A549 (cell line): ENCODE measurements around the gene PGS1. TPM values are rescaled to one million over a fixed set of nuclear protein-coding genes. Genes with fewer than 3 reads are reported as not detected.

Experiments
- ATAC-seq, 2 experiments: fragments of 200-7000 bp in 1 of 2; fragments of >200 bp in 1 of 2; cut with Nextera tagmentation in 1 of 2; cut with Tn5 transposase in 1 of 2; 3 replicates each; pipeline versions ENCODE4 v1.8.0 to v1.9.1; 2018 to 2020; ENCODE audit warnings: mild to moderate bottlenecking in 1 of 2, moderate library complexity in 1 of 2
- CTCF ChIA-PET: fragments of 300-600 bp; sonication (Branson Sonifier 250); formaldehyde crosslinking; extraction: SDS; loops from one replicate; lab custom pipeline; 2021; ENCODE audit warnings: antibody characterized with exemption, inconsistent platforms; lab: Yijun Ruan, JAX
- POLR2A ChIA-PET: fragments of 350-600 bp; formaldehyde crosslinking; extraction: SDS; loops from one replicate; lab custom pipeline; 2021; ENCODE audit warnings: antibody characterized with exemption, inconsistent platforms; lab: Yijun Ruan, JAX
- DNase-seq, 2 experiments: peaks; one replicate each; pipeline versions ENCODE4 v3.0.0 to v3.0.0-alpha.2; 2011 to 2016; ENCODE audit warnings: low read depth in 1 of 2, low spot score in 1 of 2
- FAIRE-seq: peaks from 2 replicates; lab custom pipeline; 2011; peaks lifted over from hg19 to GRCh38; lab: Jason Lieb, UNC
- H3K27ac ChIP-seq, 2 experiments: fragments of >200 bp; sonication (Bioruptor Twin); formaldehyde crosslinking; 3 replicates each; pipeline ENCODE4 v1.5.1; 2016 to 2017
- H3K4me1 ChIP-seq: fragments of >200 bp; sonication (Bioruptor Twin); formaldehyde crosslinking; 3 replicates; pipeline ENCODE4 v1.6.1; 2016
- H3K4me2 ChIP-seq: fragments of >200 bp; sonication (Bioruptor Twin); formaldehyde crosslinking; 3 replicates; pipeline ENCODE4 v1.6.1; 2016
- H3K4me3 ChIP-seq: fragments of >200 bp; sonication (Bioruptor Twin); formaldehyde crosslinking; 3 replicates; pipeline ENCODE4 v1.5.1; 2016
- H3K9me3 ChIP-seq: fragments of >200 bp; sonication (Bioruptor Twin); formaldehyde crosslinking; 3 replicates; pipeline ENCODE4 v1.6.1; 2016
- BCL3 ChIP-seq: fragments of >200 bp; sonication (Bioruptor Twin); formaldehyde crosslinking; IDR thresholded peaks from 3 replicates; pipeline ENCODE4 v1.6.1; 2016
- BHLHE40 ChIP-seq: IDR thresholded peaks from 2 replicates; pipeline ENCODE4 v1.6.1; 2012; ENCODE audit warnings: low read depth, low read length, inconsistent platforms
- CBX2 ChIP-seq: fragments of 200-600 bp; sonication (generic); IDR thresholded peaks from 2 replicates; pipeline ENCODE4 v1.6.1; 2016; ENCODE audit warnings: low read depth, mild to moderate bottlenecking, borderline replicate concordance
- EHF ChIP-seq: fragments of 250-450 bp; sonication (Bioruptor Pico); IDR thresholded peaks from 2 replicates; pipeline ENCODE4 v1.5.0; 2020; ENCODE audit warnings: mild to moderate bottlenecking
- EHMT2 ChIP-seq: fragments of 200-600 bp; sonication (generic); IDR thresholded peaks from 2 replicates; pipeline ENCODE4 v1.6.1; 2016; ENCODE audit warnings: antibody characterized with exemption, low read depth, mild to moderate bottlenecking, moderate library complexity
- ELK1 ChIP-seq: fragments of 150-350 bp; IDR thresholded peaks from 2 replicates; pipeline ENCODE4 v1.6.1; 2014; ENCODE audit warnings: low read depth, mild to moderate bottlenecking, low read length
- EP300 ChIP-seq, 2 experiments: fragments of >200 bp; sonication (Bioruptor Twin); formaldehyde crosslinking; IDR thresholded peaks; 2 replicates in 1 of 2; 3 replicates in 1 of 2; pipeline ENCODE4 v1.6.1; 2016 to 2017
- FOXS1 ChIP-seq: fragments of 250-450 bp; sonication (Bioruptor Pico); IDR thresholded peaks from 2 replicates; pipeline ENCODE4 v1.5.0; 2020; ENCODE audit warnings: mild to moderate bottlenecking, moderate library complexity
- HDAC2 ChIP-seq: fragments of 200-600 bp; sonication (generic); IDR thresholded peaks from 2 replicates; pipeline ENCODE4 v1.6.1; 2016
- HMGXB4 ChIP-seq: fragments of 250-450 bp; sonication (Bioruptor Pico); IDR thresholded peaks from 2 replicates; pipeline ENCODE4 v1.5.0; 2021; ENCODE audit warnings: mild to moderate bottlenecking, moderate library complexity, borderline replicate concordance
- HOXB5 ChIP-seq: fragments of 250-450 bp; sonication (Bioruptor Pico); IDR thresholded peaks from 2 replicates; pipeline ENCODE4 v1.5.0; 2020; ENCODE audit warnings: mild to moderate bottlenecking, moderate library complexity
- JUN ChIP-seq, 2 experiments: fragments of >200 bp; sonication (Bioruptor Twin); formaldehyde crosslinking; IDR thresholded peaks; 2 replicates in 1 of 2; 3 replicates in 1 of 2; pipeline ENCODE4 v1.6.1; 2016 to 2017
- JUNB ChIP-seq: fragments of >200 bp; sonication (Bioruptor Twin); formaldehyde crosslinking; IDR thresholded peaks from 2 replicates; pipeline ENCODE4 v1.6.1; 2016
- KDM1A ChIP-seq: fragments of 200-600 bp; sonication (generic); IDR thresholded peaks from 2 replicates; pipeline ENCODE4 v1.6.1; 2016; ENCODE audit warnings: low read depth, mild to moderate bottlenecking
- KDM5A ChIP-seq: fragments of 200-600 bp; sonication (generic); IDR thresholded peaks from 2 replicates; pipeline ENCODE4 v1.6.1; 2016; ENCODE audit warnings: antibody characterized with exemption, mild to moderate bottlenecking
- MAFK ChIP-seq: fragments of 450-650 bp; IDR thresholded peaks from 2 replicates; pipeline ENCODE4 v1.6.1; 2014; ENCODE audit not compliant: partially characterized antibody
- NPAS2 ChIP-seq: fragments of 250-450 bp; sonication (Bioruptor Pico); IDR thresholded peaks from 2 replicates; pipeline ENCODE4 v1.8.0; 2022; ENCODE audit warnings: mild to moderate bottlenecking, moderate library complexity, borderline replicate concordance
- NR3C1 ChIP-seq: fragments of >200 bp; sonication (Bioruptor Twin); formaldehyde crosslinking; IDR thresholded peaks from 3 replicates; pipeline ENCODE4 v1.6.1; 2017
- PBX3 ChIP-seq: IDR thresholded peaks from 2 replicates; pipeline ENCODE4 v1.6.1; 2012
- RCOR1 ChIP-seq: fragments of 150-350 bp; IDR thresholded peaks from 2 replicates; pipeline ENCODE4 v1.6.1; 2014; ENCODE audit warnings: antibody characterized with exemption, low read length, low read depth
- REST ChIP-seq: fragments of 200-600 bp; sonication (generic); IDR thresholded peaks from 2 replicates; pipeline ENCODE4 v1.6.1; 2016; ENCODE audit warnings: antibody characterized with exemption, mild to moderate bottlenecking, moderate library complexity
- SMC3 ChIP-seq: fragments of >200 bp; sonication (Bioruptor Twin); formaldehyde crosslinking; IDR thresholded peaks from 3 replicates; pipeline ENCODE4 v1.6.1; 2018; ENCODE audit warnings: inconsistent platforms
- TFCP2L1 ChIP-seq: fragments of 250-450 bp; sonication (Bioruptor Pico); IDR thresholded peaks from 2 replicates; pipeline ENCODE4 v1.5.0; 2021; ENCODE audit warnings: mild to moderate bottlenecking
- ZC3H11A ChIP-seq: fragments of 450-650 bp; IDR thresholded peaks from 2 replicates; pipeline ENCODE4 v1.6.1; 2014; ENCODE audit warnings: antibody characterized with exemption, mild to moderate bottlenecking
- ZNF302 ChIP-seq: fragments of 250-450 bp; sonication (Bioruptor Pico); IDR thresholded peaks from 2 replicates; pipeline ENCODE4 v1.9.0; 2021; ENCODE audit warnings: inconsistent platforms, mild to moderate bottlenecking, moderate library complexity
- ZSCAN20 ChIP-seq: fragments of 250-450 bp; sonication (Bioruptor Pico); IDR thresholded peaks from 2 replicates; pipeline ENCODE4 v1.8.0; 2022; ENCODE audit warnings: mild to moderate bottlenecking, moderate library complexity
- WGBS: methylation state at CpG from one replicate; pipeline ENCODE4 v1.1.6; 2017; ENCODE audit errors: missing lambda C conversion rate; 5-methylcytosine and 5-hydroxymethylcytosine counted together
- polyA plus RNA-seq, 4 experiments: library from polyadenylated mRNA; depleted of rRNA in 3 of 4; stranded (reverse); fragments of >200 nt; fragmentation: RNase III in 1 of 4; extraction: RNeasy Plus Mini Kit Qiagen cat#74134 plus additional on column Dnase treatment in 1 of 4; gene quantifications; 2 replicates in 3 of 4; 3 replicates in 1 of 4; pipeline ENCODE4 v1.2.3, GENCODE V29; 2011 to 2017

The PGS1 gene
- polyA plus RNA-seq, 2 of the 4 experiments (the other 2 are of a cell fraction) = 23.7 to 29.5 TPM

- FAIRE-seq (no peak), ATAC-seq (no peak), DNase-seq (no peak)
- 57% methylated on average over 11 of the region's 11 CpGs for WGBS
- Histone ChIP-seq H3K4me3 (no peak overlapping the region), H3K4me2 (no peak overlapping the region), H3K27ac (no peak overlapping the region), H3K4me1 (no peaks in the 10 kb centered on the region), H3K9me3 (no peaks in the 10 kb centered on the region)
- TF ChIP-seq HOXB5 (CRISPR knock-in tag) (no peak), ZNF302 (CRISPR knock-in tag) (no peak), EHF (CRISPR knock-in tag) (no peak), ZSCAN20 (CRISPR knock-in tag) (no peak), PBX3 (no peak)
- CTCF ChIA-PET = interaction anchor here (0.8 to 3.3 kb wide), 6 partner anchors 15 to 249 kb away, joined by 3 to 18 read pairs (median 3); no protein-coding TSS in a partner anchor
- POLR2A ChIA-PET = no interaction called here
These were observed 81.8 kb downstream of the PGS1 start for GRCh38 chr17:78460176-78460675.

- POLR2A ChIA-PET = no interaction called here
- no peak for TF ChIP-seq EHF (CRISPR knock-in tag)
- TF ChIP-seq TFCP2L1 (CRISPR knock-in tag) = no peak
- no peak for TF ChIP-seq SMC3
- no peak for TF ChIP-seq BHLHE40
- no peak for TF ChIP-seq HDAC2
- no peak for TF ChIP-seq BCL3
- no peak for TF ChIP-seq JUNB
- no peak for TF ChIP-seq NPAS2
- TF ChIP-seq EP300 (IDR thresholded peaks at IDR 0.05) = no peak
- no peak for TF ChIP-seq ZC3H11A
- no peak for TF ChIP-seq RCOR1
- TF ChIP-seq FOXS1 (CRISPR knock-in tag) = no peak
- TF ChIP-seq ELK1 = no peak
- 72% methylated on average over 34 of the region's 34 CpGs for WGBS
- Histone ChIP-seq H3K4me3 (no peak overlapping the region), H3K9me3 (no peaks in the 10 kb centered on the region), H3K4me1 (no peaks in the 10 kb centered on the region), H3K4me2 (no peak overlapping the region), H3K27ac (no peak overlapping the region)
- CTCF ChIA-PET = interaction anchor here (0.6 to 1.3 kb wide), 4 partner anchors 14 to 1776 kb away, joined by 3 to 4 read pairs (median 3); no protein-coding TSS in a partner anchor
- ATAC-seq (no peak), DNase-seq (no peak), FAIRE-seq (no peak)
These were observed 82.7 kb downstream of the PGS1 start for GRCh38 chr17:78460951-78461798.

- CTCF ChIA-PET = interaction anchor here (1.3 kb wide), 1 partner anchor 14 kb away, joined by 4 read pairs; no protein-coding TSS in a partner anchor
- no peak for TF ChIP-seq NR3C1
- no peak for TF ChIP-seq ZNF302 (CRISPR knock-in tag)
- no peak for TF ChIP-seq HMGXB4 (CRISPR knock-in tag)
- no peak for TF ChIP-seq REST
- no peak for TF ChIP-seq KDM5A
- no peak for TF ChIP-seq JUNB
- no peak for TF ChIP-seq JUN (IDR thresholded peaks at IDR 0.05)
- TF ChIP-seq KDM1A = no peak
- TF ChIP-seq EHMT2 = no peak
- TF ChIP-seq CBX2 = no peak
- TF ChIP-seq MAFK = no peak
- TF ChIP-seq, all 56 proteins: peak for 0
- no peaks in the 10 kb centered on the region for H3K9me3 ChIP-seq
- FAIRE-seq (no peak), DNase-seq (no peak), ATAC-seq (no peak)
- no peaks in the 10 kb centered on the region for H3K4me1 ChIP-seq
- H3K4me2 ChIP-seq = no peak overlapping the region
- 45% methylated on average over 6 of the region's 6 CpGs for WGBS
- H3K27ac ChIP-seq = no peak overlapping the region
- no peak overlapping the region for H3K4me3 ChIP-seq
- POLR2A ChIA-PET = no interaction called here
These were observed 83.3 kb downstream of the PGS1 start for GRCh38 chr17:78461799-78462053.
